Astrocyte of the cerebellum (primary cell): ENCODE data around the gene TUBD1.

Experiments
- DNase-seq: peaks from one replicate; pipeline ENCODE4 v3.0.0-alpha.2; 2011; ENCODE audit warnings: low read depth
- H3K4me3 ChIP-seq: 2 replicates; pipeline ENCODE4 v1.5.1; 2011; ENCODE audit warnings: mild to moderate bottlenecking, low read depth, low read length, moderate library complexity
- CTCF ChIP-seq: IDR thresholded peaks from 2 replicates; pipeline ENCODE4 v1.5.1; 2012; ENCODE audit warnings: low read length, low read depth, moderate library complexity, mild to moderate bottlenecking; ENCODE audit errors: missing control alignments
- in situ Hi-C: cut with HindIII; loops from 2 replicates; pipeline ENCODE4 v1.10.0; 2017; ENCODE audit warnings: low sequenced_read_pairs

Gene TUBD1

GRCh38 chr17:59838052-59838916 lies 54.5 kb downstream of the TUBD1 start:
- in situ Hi-C loops: no loop called here
- TF ChIP-seq CTCF: no peak
- DNase-seq: no peak

GRCh38 chr17:59837308-59838051 lies 55.3 kb downstream of the TUBD1 start:
- no peak for TF ChIP-seq CTCF
- DNase-seq: peak; percentile 99
- in situ Hi-C loops: no loop called here
- H3K4me3 ChIP-seq: peak overlapping the region; percentile 98

More at GRCh38 chr17:59838052-59838916, 54.5 kb downstream of the TUBD1 start:
- peak overlapping the region; percentile 98 for H3K4me3 ChIP-seq

GRCh38 chr17:59832883-59833379 lies 59.8 kb downstream of the TUBD1 start:
- in situ Hi-C loops: no loop called here
- TF ChIP-seq CTCF: no peak
- no peak for DNase-seq
- H3K4me3 ChIP-seq: no peak overlapping the region

GRCh38 chr17:59830846-59831486 lies 61.8 kb downstream of the TUBD1 start:
- no peak overlapping the region for H3K4me3 ChIP-seq
- in situ Hi-C loops: no loop called here
- TF ChIP-seq CTCF: no peak
- DNase-seq: no peak

GRCh38 chr17:59830007-59830630 lies 62.6 kb downstream of the TUBD1 start:
- DNase-seq: no peak
- in situ Hi-C loops: no loop called here
- TF ChIP-seq CTCF: no peak
- H3K4me3 ChIP-seq: peak overlapping the region; percentile 23
